Measurements from ENCODE around the gene ABCD4.

Gene ABCD4

GRCh38 chr14:74257941-74258763, 44.6 kb downstream of the ABCD4 start:
- DNase-seq, result no peak

- no peak for DNase-seq
Observed at GRCh38 chr14:74257078-74257940, 45.4 kb downstream of the ABCD4 start.

- DNase-seq, result no peak
Observed at GRCh38 chr14:74255281-74255680, 47.5 kb downstream of the ABCD4 start.

DNA sequence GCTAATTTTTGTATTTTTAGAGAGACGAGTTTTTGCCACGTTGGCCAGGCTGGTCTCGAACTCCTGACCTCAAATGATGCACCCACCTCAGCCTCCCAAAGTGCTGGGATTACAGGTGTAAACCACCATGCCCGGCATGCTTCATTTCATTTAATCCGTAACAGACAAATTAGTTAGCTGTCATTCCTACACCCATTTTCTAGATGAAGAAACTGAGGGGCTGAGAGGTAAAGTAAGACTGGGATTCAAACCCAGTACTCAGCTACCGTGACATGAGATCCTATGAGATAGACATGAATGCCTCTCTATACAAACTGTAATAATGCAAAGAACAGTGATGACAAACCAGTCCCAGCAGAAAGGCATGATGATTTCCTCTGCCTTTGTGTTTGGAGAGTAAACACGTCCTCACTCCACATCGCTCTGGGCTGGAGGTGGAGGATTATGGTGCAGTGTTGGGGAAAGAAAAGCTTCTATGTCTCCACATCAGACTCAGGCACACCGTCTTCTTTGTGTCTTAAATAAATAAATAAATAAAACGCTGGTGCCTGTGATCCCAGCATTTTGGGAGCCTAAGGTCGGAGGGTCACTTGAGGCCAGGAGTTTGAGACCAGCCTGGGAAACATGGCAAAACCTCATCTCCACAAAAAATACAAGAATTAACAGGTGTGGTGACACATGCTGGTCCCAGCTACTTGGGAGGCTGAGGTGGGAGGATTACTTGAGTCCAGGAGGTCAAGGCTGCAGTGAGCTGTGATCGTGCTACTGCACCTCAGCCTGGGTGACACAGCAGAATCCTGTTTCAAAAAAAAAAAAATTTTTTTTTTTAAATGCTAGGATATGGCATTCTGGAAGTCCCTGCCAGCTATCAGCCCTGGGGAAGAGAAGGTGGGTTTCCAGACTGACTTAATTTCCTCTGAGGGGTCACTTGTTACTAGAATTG, 53.0 kb downstream of the ABCD4 start:
- DNase-seq, result no peak

- no peak for DNase-seq
Observed at GRCh38 chr14:74248017-74248416, 54.7 kb downstream of the ABCD4 start.

DNA sequence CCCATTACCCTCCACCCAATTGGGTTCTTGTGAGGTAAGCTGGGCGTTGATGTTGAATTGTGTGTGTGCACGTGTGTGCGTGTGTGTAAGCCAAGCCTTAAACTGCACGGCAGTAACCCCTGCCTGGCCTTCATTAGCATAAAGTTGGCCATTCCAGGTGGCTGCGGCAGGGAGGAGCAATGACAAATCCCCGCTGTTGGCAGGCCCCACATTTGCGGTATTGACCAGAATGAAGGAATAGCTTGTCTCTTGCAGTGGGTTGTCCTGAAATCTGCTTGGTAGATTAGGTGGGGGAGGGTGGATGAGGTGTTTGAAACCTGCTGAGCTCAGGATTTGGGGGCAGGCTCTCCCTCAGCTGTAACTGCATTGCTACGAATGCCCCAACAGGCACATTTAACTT, 56.2 kb downstream of the ABCD4 start:
- no peak for DNase-seq

- no peak for DNase-seq
Observed at GRCh38 chr14:74245292-74245691, 57.4 kb downstream of the ABCD4 start.

- DNase-seq, result no peak
Observed at GRCh38 chr14:74244115-74244514, 58.6 kb downstream of the ABCD4 start.

GRCh38 chr14:74243051-74243450, 59.7 kb downstream of the ABCD4 start:
- DNase-seq, result no peak

DNA sequence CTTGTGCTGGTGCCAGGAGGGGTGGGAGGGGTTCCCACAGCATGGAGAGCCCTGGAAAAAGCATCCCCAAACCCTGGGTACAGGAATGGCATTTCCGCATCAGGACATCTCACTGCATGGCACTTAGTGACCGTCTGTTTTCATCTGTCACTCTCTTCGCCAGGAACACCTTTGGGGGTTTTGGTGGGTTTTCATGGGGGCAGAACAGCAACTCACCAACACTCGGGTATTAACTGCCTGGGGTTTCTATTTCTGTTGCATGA, 60.0 kb downstream of the ABCD4 start:
- no peak for DNase-seq

- DNase-seq, result no peak
Observed at GRCh38 chr14:74242021-74242779, 60.5 kb downstream of the ABCD4 start.

GRCh38 chr14:74241652-74242017, 61.1 kb downstream of the ABCD4 start:
- DNase-seq, result no peak

DNA sequence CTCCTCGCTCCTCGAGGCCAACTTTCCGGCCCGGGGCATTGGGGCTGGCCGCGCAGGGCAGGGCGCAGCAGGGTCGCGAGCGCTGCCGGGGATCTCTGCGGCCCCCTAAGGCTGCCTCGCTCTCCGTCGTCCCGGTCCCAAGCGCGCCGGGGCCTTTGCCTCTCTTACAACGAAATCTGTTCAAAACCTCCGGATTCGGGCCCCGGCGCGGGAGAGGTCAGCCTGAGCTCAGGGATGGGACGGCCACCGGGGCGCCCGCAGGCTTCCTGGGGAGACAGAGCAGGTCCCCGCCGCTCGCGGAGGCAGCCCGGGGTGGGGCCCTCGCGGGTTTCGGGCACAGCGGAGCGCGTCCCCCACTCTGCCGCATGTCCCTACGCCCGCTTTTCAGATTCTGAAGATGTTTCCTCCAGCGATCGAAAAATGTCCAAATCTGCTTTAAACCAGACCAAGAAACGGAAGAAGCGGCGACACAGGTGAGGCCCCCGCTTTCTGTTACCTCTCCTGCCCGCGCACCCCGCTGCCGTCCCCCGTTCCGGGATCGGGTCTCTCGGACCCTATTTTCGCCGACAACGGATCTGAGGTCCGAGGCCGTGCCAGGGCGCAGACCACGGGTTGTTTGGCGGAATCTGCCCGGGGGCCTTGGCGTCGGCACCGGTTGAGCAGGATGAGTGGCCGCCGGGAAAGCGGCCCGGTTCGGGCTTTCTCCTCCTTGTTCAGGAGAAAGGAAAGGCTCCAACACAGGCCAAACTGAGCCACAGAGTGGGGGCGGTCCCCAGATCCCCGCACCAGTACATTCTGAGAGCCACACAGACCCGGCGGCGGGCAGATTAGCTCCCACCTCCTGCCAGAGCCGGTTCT, 61.7 kb downstream of the ABCD4 start:
- DNase-seq, result no peak

GRCh38 chr14:74239848-74240793, 62.6 kb downstream of the ABCD4 start:
- DNase-seq, result no peak

DNA sequence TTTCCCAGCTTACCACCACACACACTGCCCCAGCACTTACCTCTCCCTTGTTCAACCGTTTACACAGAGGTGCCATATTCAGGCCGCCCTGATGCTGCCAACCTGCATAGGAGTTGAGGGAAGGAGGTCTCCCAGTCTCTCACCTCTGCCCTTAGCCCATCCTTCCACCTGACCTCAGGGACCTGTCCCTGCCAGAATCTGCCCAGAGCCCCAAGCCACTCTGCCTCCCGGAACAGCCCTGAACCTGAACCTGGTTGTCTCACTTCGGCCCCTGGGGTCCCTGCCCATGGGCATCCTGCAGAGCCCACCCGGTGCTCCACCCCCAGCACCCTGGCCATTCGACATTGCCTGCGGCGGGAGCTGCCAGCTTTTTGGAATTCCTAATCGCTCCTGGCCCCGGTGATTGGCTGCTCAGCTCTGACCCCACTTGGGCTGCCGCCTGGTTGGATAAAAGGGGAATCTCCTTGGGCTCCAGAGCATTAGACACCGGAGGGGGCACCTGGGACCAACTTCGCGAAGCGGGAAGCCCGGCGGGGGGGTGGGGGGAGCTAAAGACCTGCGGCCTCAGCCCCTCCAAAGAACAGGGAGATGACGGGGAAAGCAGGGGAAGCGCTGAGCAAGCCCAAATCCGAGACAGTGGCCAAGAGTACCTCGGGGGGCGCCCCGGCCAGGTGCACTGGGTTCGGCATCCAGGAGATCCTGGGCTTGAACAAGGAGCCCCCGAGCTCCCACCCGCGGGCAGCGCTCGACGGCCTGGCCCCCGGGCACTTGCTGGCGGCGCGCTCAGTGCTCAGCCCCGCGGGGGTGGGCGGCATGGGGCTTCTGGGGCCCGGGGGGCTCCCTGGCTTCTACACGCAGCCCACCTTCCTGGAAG, 63.5 kb downstream of the ABCD4 start, which contains the start of gene VSX2:
Gene VSX2 (plus strand): TSS at position 476 of the 874 bp plus-strand sequence. CDS start 113 bp downstream, at position 589.
- no peak for DNase-seq

GRCh38 chr14:74237441-74237840, 65.3 kb downstream of the ABCD4 start:
- DNase-seq, result no peak

Data from NCI-H1048 (cell line).